ENCODE results near the gene SDCCAG8.

DNA sequence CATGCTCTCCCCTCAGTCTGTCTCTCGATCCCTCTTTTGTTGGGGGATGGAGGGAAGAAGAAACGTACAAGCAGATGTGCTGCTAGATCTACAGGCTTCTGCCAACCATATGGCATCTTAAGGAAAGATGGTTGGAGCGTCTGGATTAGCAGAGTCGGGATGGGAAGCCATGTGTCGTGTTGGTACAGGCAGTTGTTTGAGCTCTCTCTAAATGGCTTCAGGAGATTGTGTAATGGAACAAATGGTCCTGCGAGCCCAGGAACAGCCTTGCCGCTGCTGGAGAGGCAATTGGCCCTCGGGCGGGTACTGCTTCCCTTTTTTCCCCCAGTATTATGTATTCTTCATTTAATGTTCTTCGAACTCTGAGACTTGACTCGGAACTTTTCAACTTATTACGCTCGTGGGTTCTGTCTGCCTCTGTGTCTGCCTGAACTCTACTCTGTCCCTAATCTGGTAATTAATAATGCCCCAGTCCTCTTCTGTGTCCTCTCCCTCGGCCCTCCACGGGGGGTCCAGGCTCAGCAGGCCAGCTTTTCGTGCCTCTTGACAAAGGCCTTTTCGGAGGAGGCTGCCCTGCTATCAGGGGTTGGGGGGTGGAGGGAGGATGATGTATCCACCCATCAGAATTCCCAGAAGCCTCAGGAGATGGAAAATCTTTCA lies 215.3 kb downstream of the SDCCAG8 start:
- TF ChIP-seq CTCF (IDR thresholded peaks at IDR 0.05; ENCODE audit: insufficient read depth, low read depth, low read length): no peak
- no peak for TF ChIP-seq EZH2 (IDR thresholded peaks at IDR 0.05; ENCODE audit: insufficient read depth, low read length)

Data from astrocyte (in vitro differentiated cells and primary cell).